Head of caudate nucleus (tissue), 42 donors: ENCODE data around the gene KRTAP2-3.
"Not testable (repeated sequence)": the region's sequence is repeated elsewhere in the genome, so short reads cannot be mapped to it uniquely, and the experiment has no call there.

Experiments used
- DNase-seq, 42 donors: peaks; one replicate each; pipeline versions ENCODE4 v3.0.0 to v3.0.0-alpha.2; 2020 to 2021; ENCODE audit warnings: mixed read lengths in 7 of 42
- intact Hi-C: fragments of 100-400 bp; cut with DNase I; formaldehyde crosslinking; loops from one replicate; pipeline ENCODE4 v1.15.0; 2022

The KRTAP2-3 gene

DNA sequence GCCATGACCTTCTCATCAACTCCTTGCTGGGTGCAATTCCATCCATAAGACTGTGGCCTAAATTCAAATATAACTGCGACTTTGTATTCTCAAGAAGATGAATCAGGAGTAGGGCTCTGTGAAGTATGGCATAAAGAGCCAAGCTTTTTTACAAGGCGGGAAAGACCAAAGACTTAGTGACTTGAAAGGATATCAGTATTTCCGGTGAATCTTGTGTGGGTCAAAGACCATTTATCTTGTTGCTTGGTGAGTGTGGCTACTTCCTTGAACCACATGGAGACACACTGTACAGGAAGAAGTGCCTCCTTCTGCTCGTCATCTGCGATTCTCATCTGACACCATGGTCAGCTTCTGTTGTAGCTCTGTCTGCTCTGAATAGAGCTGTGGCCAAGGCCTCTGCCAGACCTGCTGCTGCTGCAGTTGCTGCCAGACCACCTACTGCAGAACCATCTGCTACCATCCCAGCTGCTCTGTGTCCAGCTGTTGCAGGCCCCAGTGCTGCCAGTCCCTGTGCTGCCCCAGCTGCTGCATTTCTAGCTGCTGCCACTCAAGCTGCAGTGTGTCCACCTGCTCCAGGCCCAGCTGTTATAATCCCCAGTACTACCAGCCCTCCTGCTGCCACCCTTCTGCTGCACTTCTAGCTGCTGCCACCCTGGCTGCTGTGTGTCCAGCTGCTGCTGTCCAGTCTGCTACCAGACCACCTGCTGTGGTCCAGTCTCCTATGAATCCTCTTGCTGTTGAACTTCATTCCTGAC, 11.9 kb upstream of the KRTAP2-3 start:
- DNase-seq: no peak
- intact Hi-C loops: no loop called here

DNA sequence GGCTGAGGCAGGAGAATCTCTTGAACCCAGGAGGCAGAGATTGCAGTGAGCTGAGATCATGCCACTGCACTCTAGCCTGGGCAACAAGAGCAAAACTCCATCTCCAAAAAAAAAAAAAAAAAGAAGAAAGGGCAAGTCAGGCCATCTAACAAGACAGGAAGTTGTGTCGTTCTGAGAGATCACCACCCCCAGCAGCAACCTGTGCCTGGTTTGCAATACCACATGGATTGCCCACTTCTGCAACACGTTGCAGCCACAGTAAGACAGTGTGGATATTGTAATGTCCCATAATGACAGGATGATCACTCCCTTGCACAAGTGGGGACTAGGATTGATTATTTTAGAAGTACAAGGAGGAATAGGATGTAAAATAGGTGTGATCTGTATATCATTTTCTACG, 9.1 kb upstream of the KRTAP2-3 start:
- no peak for DNase-seq
- intact Hi-C loops: no loop called here

DNA sequence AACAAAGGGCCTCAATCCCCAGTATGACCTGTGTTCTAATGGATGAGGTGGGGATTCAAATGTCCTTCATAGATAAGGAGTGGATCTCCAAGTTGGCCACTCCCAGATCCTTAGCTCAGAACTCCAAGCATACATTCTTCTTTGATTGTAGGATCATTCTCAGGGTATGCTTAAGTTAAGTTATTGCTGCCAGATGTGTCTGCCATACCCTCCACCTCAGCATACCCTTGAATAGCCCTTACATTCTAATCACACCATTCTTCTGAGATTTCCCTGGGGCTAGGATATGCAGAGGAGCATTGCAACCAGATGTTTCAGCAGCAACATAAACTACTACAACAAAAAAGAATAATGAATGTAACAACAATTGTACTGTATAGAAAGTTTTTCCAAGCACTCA, 7.4 kb upstream of the KRTAP2-3 start:
- intact Hi-C loops: no loop called here
- DNase-seq: no peak

DNA sequence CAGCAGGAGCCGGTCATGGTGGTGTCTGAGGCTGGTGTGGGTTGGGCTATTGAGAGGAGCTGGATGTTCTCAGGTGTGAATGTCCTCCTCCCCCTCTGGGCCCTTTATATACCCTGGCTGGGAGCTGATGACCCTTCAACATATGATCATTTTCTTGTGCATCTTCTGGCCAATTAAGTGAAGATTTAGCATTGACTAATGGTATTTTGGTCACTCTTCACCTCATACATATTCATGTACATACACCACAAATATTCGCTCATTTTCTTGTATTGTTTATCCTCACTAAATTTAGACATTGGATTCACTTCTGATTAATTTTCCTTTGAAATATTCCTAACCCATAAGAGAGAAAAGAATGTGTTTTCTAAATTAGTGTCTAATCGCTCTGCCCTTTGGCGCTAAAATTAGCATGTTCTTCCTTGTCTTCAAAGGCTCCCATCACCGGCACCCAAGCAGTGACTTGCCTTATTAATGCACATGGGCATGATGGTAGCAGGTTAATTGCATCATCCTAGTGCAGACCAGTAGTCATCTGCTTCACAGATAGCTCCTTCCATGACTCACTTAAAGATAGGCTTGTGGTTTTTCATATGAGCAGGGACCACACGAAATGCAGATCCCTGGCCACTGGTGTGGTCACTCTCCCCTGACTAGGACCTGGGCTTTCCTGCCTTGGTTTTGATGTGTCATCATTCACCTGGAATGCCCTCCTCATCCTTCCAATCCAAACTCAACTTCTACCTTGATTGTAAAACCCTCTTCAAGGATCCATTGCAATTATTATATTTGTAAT, 6.1 kb upstream of the KRTAP2-3 start, which contains the start of gene KRTAP2-4:
TSS of gene KRTAP2-4 (minus strand) at position 51 of the 796 bp plus-strand sequence. CDS start at position 17, 34 bp downstream.
- DNase-seq: no peak
- intact Hi-C loops: no loop called here

DNA sequence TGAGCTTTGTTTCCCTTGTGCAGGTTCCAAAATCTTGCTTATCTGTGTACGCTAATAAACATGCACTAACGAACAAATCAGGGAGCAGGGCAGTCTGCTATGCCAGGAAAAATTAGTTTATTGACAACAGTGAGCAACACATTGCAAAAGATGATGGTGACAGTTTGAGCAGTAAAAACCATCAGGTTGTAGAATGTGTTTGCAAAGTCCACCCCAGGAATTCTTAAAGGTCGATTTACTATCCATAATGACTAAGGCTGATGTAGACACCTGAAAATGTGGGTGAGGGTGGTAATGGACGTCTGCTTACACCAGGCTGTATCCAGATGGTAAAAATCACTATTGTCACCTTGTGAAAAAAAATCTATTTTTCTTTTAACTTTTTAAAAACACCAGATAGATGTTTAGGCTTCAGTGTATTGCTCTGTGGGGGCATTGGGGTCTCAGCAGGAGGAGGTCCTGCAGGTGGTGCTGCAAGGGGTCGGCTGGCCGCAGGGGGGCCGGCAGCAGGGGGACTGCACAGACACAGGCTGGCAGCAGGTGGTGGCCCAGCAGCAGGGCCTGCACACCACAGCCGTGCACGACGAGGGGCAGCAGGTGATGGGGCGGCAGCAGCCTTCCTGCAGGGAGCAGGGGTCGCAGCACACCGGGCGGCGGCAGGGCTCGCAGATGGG, 5.2 kb upstream of the KRTAP2-3 start:
- intact Hi-C loops, DNase-seq: not testable (repeated sequence)

DNA sequence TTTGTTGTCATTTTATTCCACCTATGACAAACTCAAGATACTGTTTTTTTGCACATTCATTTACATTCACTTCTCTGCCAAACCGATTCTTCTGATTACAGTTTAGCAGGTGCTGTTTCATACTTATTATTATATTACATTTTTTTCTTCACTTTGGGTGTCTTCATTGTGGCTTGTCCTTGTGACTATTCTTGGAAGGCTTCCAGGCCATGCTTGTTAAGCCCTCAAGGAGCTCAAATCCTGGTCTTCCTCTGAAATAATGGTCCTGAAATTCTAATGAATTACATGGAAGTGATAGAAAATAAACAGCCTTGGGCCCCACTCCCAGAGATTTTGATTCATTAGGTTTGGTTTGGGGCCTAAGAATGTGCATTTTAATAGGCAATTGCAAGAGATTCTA, 4.4 kb upstream of the KRTAP2-3 start:
- intact Hi-C loops: no loop called here
- DNase-seq: no peak

DNA sequence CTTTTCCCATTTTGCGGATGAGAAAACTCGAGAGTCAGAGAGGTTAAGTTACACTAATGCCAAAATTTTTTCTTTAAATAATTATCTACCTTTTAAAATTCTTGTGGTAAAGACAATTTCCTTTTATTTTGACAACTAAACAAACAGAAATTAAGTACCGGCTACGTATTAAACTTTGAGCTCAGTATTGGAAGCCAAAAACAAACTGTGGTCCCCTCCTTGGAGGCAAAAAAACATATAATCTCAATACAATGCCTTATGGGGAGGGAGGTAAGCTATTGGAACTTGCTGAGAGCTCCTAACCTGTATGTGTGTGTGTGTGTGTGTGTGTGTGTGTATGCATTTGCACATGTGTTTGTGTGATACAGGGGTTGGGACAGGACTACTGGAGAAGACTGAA, 3.5 kb upstream of the KRTAP2-3 start:
- no peak for DNase-seq
- intact Hi-C loops: no loop called here

DNA sequence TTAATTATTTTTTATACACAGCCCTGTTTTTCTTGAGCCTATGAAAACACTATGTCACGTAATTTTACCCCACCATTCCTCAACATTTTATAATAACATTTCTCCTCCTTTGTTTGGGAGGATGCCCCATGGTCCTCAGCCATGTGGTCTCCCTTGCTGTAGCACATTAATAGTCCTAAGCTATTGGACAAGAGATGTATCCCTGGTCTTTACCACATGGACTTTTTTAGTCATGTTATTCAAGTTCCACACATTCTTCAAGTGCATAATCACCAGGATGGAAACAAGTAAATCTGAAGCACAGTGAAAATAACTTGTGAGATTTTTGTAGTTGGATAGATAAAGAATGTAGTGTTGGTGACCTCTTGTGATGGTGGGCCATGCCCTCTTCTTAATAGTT, 2.0 kb upstream of the KRTAP2-3 start:
- intact Hi-C loops: no loop called here
- DNase-seq: no peak

DNA sequence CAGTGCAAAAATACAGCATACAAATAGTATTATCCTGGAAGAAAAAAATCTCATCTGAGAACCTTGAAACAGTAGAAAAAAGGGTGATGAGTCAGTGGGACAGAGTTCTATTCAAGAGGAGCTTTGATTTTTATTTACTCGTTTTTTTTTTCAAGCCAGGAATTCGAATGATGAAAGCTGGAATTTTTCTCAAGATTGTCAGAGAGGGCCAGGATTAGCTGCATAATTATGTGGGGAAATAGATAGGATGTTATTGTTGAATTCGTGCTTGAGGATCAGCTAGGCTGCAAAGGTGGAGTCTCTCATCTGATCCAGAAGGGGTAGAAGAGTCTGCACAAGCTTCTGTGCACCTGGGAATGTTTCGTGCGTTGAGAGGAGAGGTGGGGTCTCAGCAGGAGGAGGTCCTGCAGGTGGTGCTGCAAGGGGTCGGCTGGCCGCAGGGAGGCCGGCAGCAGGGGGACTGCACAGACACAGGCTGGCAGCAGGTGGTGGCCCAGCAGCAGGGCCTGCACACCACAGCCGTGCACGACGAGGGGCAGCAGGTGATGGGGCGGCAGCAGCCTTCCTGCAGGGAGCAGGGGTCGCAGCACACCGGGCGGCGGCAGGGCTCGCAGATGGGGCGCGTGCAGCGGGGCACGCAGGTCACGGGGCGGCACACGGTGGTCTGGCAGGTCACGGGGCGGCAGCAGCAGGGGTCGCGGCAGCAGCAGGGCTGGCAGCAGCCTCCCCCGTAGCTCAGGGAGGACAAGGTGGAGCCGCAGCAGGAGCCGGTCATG, 450 bp downstream of the KRTAP2-3 start:
- intact Hi-C loops, DNase-seq: not testable (repeated sequence)

DNA sequence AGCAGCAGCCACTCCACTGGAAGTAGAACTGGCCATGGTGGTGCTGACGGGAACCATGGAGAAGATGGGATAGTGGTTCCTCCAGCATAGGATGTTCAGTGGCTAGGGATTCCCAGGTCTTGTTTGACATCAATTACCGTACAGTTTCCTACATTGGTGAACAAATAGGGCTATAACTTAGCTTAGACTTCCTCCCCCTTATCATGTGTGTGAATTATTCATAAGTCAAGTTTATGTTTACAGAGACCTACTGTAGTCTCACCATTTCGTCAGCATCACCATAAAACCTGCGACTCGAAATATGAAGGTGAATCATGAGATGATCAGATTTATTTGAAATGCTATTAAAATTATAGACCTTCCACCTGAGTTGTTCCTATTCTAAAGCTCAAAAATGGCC, 1.2 kb downstream of the KRTAP2-3 start:
- no peak for DNase-seq
- intact Hi-C loops: no loop called here

DNA sequence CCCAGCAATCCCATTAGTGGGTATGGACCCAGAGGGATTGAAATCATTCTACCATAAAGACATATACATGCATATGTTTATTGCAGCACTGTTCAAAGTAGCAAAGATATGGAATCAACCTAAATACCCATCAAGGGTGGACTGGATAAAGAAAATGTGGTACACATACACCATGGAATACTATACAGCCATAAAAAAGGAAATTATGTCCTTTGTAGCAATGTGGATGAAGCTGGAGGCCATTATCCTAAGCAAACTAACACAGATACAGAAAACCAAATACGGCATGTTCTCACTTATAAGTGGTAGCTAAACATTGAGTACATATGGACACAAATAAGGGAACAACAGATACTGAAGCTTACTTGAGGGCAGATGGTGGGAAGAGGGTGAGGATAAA, 2.4 kb downstream of the KRTAP2-3 start:
- DNase-seq: no peak
- intact Hi-C loops: no loop called here

DNA sequence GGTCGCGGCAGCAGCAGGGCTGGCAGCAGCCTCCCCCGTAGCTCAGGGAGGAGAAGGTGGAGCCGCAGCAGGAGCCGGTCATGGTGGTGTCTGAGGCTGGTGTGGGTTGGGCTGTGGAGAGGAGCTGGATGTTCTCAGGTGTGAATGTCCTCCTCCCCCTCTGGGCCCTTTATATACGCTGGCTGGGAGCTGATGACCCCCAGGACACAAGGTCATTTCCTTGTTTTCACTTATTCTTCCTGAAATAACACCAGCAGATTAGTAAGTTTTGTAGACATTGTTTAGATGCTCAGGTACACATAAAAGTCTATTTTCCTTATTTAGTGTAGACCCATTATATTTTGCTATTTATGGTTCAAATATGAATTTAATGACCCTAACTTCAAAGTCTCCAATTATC, 4.8 kb downstream of the KRTAP2-3 start, which contains the start of gene KRTAP2-2:
TSS of gene KRTAP2-2 (minus strand) at position 101 of the 400 bp plus-strand sequence. CDS start at position 82, 19 bp downstream.
- intact Hi-C loops, DNase-seq: not testable (repeated sequence)

DNA sequence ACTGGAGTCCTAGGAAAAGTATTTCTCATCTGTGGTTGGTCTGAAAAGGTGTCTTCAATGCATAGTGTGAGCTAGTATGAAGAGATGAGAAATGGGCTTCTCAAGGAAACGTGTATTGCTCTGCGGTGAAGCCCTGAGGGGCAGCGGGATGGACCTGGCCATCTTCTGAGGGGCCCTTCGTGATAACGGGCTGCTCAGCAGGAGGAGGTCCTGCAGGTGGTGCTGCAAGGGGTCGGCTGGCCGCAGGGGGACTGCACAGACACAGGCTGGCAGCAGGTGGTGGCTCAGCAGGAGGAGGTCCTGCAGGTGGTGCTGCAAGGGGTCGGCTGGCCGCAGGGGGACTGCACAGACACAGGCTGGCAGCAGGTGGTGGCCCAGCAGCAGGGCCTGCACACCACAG, 5.4 kb downstream of the KRTAP2-3 start:
- intact Hi-C loops, DNase-seq: not testable (repeated sequence)

DNA sequence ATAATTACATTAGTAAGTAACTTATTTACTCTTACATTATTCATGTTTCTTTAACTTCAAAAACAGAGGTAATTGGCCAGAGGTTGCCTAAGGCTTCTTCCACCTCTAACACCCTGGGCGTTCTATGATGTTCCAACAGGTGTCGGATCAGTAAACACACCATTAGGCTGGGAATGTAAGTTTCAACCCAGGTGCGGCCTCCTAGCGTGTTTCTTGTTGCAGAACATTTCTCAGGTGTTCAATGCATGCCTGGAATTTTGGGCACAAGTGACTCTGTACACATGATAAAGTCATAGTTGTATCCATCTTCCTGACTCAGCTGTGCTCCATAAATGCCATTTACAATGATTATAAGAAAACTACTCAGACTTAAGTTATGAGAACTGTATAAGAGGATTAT, 5.9 kb downstream of the KRTAP2-3 start:
- intact Hi-C loops: no loop called here
- DNase-seq: no peak

DNA sequence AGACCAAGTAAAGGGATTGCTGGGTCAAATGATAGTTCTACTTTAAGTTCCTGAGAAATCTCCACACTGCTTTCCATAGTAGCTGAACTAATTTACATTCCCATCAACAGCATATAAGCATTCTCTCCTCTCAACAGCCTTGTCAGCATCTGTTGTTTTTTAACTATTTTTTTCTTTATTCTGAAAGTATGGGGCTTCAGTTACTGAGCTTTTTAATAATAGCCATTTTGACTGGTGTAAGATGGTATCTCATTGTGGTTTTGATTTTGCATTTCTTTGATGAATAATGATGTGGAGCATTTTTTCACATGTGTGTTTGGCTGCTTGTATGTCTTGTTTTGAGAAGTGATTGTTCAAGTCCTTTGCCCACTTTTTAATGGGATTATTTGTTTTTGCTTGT, 7.3 kb downstream of the KRTAP2-3 start:
- intact Hi-C loops: no loop called here

DNA sequence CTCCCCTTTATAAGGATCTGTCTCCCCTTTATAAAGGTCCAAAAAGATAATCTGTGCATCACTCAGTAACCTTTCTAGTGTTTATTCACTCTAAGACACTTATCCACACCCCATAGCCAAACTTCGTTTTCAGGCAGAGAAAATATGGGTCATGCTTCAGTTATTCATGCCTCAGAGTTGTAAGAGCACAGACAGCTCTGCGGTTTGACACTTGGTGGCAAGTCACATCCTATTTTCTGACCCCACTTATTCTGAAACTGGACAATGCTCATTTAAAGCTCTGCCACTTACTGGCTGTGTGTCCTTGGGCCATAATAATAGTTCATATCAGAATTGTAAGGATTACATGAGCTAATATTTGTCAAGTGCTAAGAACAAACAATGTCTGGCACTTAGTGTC, 10.8 kb downstream of the KRTAP2-3 start:
- intact Hi-C loops: no loop called here
- no peak for DNase-seq

More for the DNA sequence above, 7.3 kb downstream of the KRTAP2-3 start:
- DNase-seq: no peak

DNA sequence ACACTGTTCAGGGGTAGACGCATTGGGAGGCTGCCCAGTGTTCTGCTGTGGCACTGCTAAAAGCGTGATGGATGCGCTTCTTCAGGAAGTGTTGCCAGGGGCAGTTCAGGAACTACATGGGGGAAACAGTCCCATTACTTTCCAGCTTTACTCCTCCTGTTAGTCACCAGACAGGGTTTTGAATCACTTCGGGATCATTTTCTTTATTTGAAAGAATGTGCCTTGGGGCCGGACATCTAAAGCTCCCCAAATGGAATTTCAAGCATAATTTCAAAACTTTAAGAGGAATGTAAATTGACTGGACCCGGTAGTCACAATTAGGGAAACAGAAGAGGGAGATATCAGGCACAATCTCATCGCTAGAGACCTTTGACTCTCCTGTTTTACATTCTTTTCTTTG, 11.5 kb downstream of the KRTAP2-3 start:
- no peak for DNase-seq
- intact Hi-C loops: no loop called here

DNA sequence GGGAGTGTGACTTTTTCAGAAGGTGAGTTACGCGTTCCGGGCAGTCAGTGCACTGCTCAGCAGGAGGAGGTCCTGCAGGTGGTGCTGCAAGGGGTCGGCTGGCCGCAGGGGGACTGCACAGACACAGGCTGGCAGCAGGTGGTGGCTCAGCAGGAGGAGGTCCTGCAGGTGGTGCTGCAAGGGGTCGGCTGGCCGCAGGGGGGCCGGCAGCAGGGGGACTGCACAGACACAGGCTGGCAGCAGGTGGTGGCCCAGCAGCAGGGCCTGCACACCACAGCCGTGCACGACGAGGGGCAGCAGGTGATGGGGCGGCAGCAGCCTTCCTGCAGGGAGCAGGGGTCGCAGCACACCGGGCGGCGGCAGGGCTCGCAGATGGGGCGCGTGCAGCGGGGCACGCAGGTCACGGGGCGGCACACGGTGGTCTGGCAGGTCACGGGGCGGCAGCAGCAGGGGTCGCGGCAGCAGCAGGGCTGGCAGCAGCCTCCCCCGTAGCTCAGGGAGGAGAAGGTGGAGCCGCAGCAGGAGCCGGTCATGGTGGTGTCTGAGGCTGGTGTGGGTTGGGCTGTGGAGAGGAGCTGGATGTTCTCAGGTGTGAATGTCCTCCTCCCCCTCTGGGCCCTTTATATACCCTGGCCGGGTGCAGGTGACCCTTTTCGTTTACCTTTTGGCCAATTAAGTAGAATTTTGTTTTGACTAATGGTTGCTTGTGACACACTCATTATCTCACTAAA, 13.0 kb downstream of the KRTAP2-3 start, which contains the start of gene KRTAP2-1:
TSS of gene KRTAP2-1 (minus strand) at position 582 of the 731 bp plus-strand sequence. CDS start at position 533, 49 bp downstream.
- intact Hi-C loops, DNase-seq: not testable (repeated sequence)
